GM23248 (cell line): ENCODE data around the gene PGAP2.

Experiments used
- EZH2 ChIP-seq: fragments of 200-600 bp; sonication (generic); IDR thresholded peaks from 2 replicates; pipeline ENCODE4 v1.6.1; 2018; ENCODE audit warnings: antibody characterized with exemption, mild to moderate bottlenecking; ENCODE audit not compliant: insufficient read depth, poor library complexity, severe bottlenecking
- EZH2phosphoT487 ChIP-seq: fragments of 200-600 bp; sonication (generic); IDR thresholded peaks from 2 replicates; pipeline ENCODE4 v1.6.1; 2018; ENCODE audit warnings: antibody characterized with exemption, moderate library complexity, mild to moderate bottlenecking, low read depth; ENCODE audit not compliant: insufficient read depth

GRCh38 chr11:3786781-3787428 is 21.5 kb upstream of the PGAP2 start:
- TF ChIP-seq EZH2 (no peak), EZH2phosphoT487 (no peak)
